IgD-negative memory B cell (primary cell): ENCODE data around the gene ARSI. TPM values are rescaled to one million over a fixed set of nuclear protein-coding genes. Genes with fewer than 3 reads are reported as not detected.

Source experiments
- H3K27ac Mint-ChIP-seq, 3 donors: one replicate each; pipeline ENCODE4 v1.8.0; 2020 to 2022; ENCODE audit warnings: mild to moderate bottlenecking in 3 of 3, mixed read lengths in 3 of 3, moderate library complexity in 1 of 3
- H3K27me3 Mint-ChIP-seq: one replicate; pipeline ENCODE4 v1.8.0; 2021; ENCODE audit warnings: mixed read lengths
- H3K36me3 Mint-ChIP-seq: one replicate; pipeline ENCODE4 v1.8.0; 2020; ENCODE audit warnings: mild to moderate bottlenecking, mixed read lengths
- H3K4me1 Mint-ChIP-seq, 3 donors: one replicate each; pipeline ENCODE4 v1.8.0; 2020 to 2022; ENCODE audit warnings: mixed read lengths in 3 of 3, mild to moderate bottlenecking in 1 of 3
- H3K4me3 Mint-ChIP-seq, 4 donors: one replicate each; pipeline ENCODE4 v1.8.0; 2020 to 2022; ENCODE audit warnings: mild to moderate bottlenecking in 4 of 4, mixed read lengths in 4 of 4, moderate library complexity in 3 of 4
- H3K9me3 Mint-ChIP-seq, 3 donors: one replicate each; pipeline ENCODE4 v1.8.0; 2020 to 2021; ENCODE audit warnings: mixed read lengths in 3 of 3, mild to moderate bottlenecking in 1 of 3
- polyA plus RNA-seq: library from polyadenylated mRNA; unstranded; fragments of 300-500 nt; fragmentation: Illumina TruSeq; gene quantifications from one replicate; pipeline ENCODE4 v1.2.3, GENCODE V29; 2021

Gene ARSI
- polyA plus RNA-seq, 1 donor from 2014 or later: not detected

DNA sequence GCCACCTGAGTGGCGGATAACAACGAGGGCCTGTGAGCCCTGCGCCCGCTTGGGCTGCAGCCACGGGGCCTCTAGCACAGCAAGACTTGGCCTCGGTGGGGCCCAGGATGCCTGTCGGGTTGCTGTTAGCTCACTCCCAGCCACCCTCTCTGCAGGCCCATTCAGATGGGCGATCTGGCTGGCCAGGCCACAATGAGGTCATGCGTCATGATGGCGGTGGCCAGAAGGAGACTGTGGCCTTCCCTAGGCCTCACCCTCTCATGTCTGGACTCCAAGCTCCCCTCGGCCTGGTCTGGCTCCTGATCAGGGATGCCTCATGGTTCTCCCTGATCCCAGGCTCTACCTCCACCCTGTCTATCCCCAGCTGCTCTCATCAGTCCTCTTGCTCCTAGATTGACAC is 35.8 kb upstream of the ARSI start:
- Mint-ChIP-seq H3K9me3 (no peaks in the 10 kb centered on the region), H3K4me1 (peaks cover 0 to 6% (median 6%) of the 10 kb centered on the region in 3 donors), H3K27me3 (peaks cover 1% of the 10 kb centered on the region), H3K27ac (no peak overlapping the region), H3K36me3 (no peaks in the 10 kb centered on the region), H3K4me3 (no peak overlapping the region)

- no peaks in the 10 kb centered on the region for H3K36me3 Mint-ChIP-seq
- peaks cover 0 to 2% (median 0%) of the 10 kb centered on the region in 3 donors for H3K4me1 Mint-ChIP-seq
- no peak overlapping the region for H3K27ac Mint-ChIP-seq
- H3K9me3 Mint-ChIP-seq: no peaks in the 10 kb centered on the region
- no peak overlapping the region for H3K4me3 Mint-ChIP-seq
- peaks cover 1% of the 10 kb centered on the region for H3K27me3 Mint-ChIP-seq
Observed at GRCh38 chr5:150335778-150336177, 33.1 kb upstream of the ARSI start.

DNA sequence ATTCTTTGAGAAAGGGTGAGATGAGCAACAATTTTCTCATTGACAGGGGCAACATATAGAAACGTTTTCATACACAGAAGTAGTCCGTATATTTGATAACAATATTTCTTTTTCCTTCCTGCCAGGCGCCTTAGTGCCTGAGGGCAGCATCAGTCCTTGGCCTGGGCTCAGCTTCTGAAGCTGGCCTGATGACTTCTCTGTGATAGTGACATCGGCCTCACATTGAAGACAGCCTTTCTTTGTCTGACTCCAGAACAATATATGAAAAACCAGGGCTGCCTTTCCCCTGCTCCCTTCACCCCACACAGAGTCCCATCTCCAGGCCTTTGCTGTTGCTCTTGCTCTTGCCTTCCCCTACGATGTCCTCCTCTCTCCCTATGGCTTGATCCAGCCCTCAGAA is 30.7 kb upstream of the ARSI start:
- Mint-ChIP-seq H3K9me3 (no peaks in the 10 kb centered on the region), H3K27ac (no peak overlapping the region), H3K36me3 (no peaks in the 10 kb centered on the region), H3K27me3 (peaks cover 3% of the 10 kb centered on the region), H3K4me1 (no peaks in the 10 kb centered on the region), H3K4me3 (no peak overlapping the region)

- peaks cover 6% of the 10 kb centered on the region for H3K27me3 Mint-ChIP-seq
- no peaks in the 10 kb centered on the region for H3K4me1 Mint-ChIP-seq
- no peak overlapping the region for H3K27ac Mint-ChIP-seq
- no peaks in the 10 kb centered on the region for H3K9me3 Mint-ChIP-seq
- no peaks in the 10 kb centered on the region for H3K36me3 Mint-ChIP-seq
- H3K4me3 Mint-ChIP-seq: no peak overlapping the region
Observed at GRCh38 chr5:150329881-150330876, 27.5 kb upstream of the ARSI start.

GRCh38 chr5:150329038-150329437 is 26.3 kb upstream of the ARSI start:
- Mint-ChIP-seq H3K27ac (no peak overlapping the region), H3K36me3 (no peaks in the 10 kb centered on the region), H3K27me3 (peaks cover 6% of the 10 kb centered on the region), H3K9me3 (no peaks in the 10 kb centered on the region), H3K4me1 (no peaks in the 10 kb centered on the region), H3K4me3 (no peak overlapping the region)

GRCh38 chr5:150328515-150328914 is 25.8 kb upstream of the ARSI start:
- Mint-ChIP-seq H3K27ac (no peak overlapping the region), H3K27me3 (peaks cover 6% of the 10 kb centered on the region), H3K9me3 (no peaks in the 10 kb centered on the region), H3K36me3 (no peaks in the 10 kb centered on the region), H3K4me3 (no peak overlapping the region), H3K4me1 (no peaks in the 10 kb centered on the region)

DNA sequence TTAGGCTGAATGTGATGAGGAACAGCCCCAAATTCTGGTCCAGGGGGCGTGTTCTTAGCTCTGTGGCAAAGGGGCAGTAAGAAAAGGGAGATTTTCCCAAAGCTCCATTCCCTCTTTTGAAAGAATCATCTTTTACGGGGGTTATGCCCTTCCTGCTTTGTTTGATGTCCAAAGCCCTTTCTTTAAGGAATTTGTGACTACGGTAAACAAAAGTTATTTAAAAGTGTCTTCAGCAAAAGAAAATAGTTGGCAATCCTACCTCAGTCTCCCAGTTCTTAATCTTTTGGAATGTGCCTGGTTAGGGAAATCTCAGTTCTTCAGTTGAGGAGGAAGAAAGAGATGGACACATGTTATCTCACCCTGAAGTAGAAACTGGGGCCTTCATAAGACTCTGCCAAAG is 24.4 kb upstream of the ARSI start:
- Mint-ChIP-seq H3K36me3 (no peaks in the 10 kb centered on the region), H3K9me3 (no peaks in the 10 kb centered on the region), H3K4me1 (no peaks in the 10 kb centered on the region), H3K27ac (no peak overlapping the region), H3K27me3 (peaks cover 6% of the 10 kb centered on the region), H3K4me3 (no peak overlapping the region)

DNA sequence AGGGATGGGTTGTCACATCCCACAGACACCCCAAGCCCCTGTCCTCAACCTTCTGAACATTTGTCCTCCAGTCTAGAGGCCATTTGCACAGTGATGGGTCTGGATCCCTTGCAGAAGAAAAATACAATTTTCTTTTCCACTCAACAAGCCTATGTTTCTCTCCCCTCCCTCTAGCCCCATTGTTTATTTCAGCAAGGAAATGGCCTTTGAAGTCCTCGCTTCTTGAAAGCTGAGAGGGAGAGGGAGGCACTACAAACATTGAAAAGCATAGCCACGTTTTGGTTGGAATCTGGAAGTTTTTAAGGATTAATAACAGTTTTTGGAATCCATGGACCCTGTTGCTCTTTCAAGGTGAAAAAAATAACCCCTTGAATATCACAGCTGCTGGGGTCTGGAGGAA is 24.0 kb upstream of the ARSI start:
- Mint-ChIP-seq H3K9me3 (peaks cover 0 to under 1% (median 0%) of the 10 kb centered on the region in 3 donors), H3K27me3 (peaks cover 6% of the 10 kb centered on the region), H3K27ac (no peak overlapping the region), H3K36me3 (no peaks in the 10 kb centered on the region), H3K4me3 (no peak overlapping the region), H3K4me1 (no peaks in the 10 kb centered on the region)

DNA sequence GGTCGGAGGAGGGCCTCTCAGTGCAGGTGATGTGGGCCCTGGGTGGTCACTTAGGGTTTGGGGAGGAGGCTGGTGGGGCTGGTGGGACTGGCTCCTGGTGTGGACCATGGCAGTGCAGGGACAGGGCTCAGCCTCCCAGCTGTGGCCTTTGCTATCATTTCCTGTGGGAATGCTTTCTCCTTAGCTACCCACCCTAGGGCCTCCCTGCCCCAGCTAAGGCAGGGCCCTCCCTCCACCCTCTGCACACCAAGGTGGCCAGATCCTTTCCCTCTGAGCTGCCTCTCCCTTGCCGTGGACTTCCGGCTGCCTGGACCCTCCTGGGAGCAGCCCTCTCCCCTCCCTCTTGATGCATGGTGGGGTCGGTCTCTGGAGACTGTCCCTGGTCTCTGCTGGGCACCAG is 22.7 kb upstream of the ARSI start:
- Mint-ChIP-seq H3K27me3 (peaks cover 6% of the 10 kb centered on the region), H3K9me3 (peaks cover 0 to 4% (median 1%) of the 10 kb centered on the region in 3 donors), H3K4me3 (no peak overlapping the region), H3K36me3 (no peaks in the 10 kb centered on the region), H3K4me1 (no peaks in the 10 kb centered on the region), H3K27ac (no peak overlapping the region)

DNA sequence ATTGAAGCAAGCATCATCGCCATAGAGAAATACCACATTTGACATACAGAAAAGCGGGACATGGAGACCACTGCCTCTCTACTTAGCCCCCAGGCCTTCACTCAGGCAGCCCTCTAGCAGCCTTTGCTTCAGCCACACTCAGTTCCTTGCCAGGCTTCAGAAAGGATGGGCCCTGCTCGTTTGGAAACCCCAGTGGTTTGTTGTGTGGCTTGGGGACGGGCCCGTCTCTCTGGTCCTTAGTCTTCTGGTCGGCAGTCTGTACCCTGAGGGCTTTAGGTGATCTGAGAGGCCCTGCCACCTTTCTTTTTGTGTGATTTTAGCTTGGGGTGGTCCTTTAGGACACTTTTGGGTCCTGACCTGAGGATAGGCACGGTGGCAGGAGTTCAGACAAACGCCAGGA is 21.1 kb upstream of the ARSI start:
- H3K27me3 Mint-ChIP-seq: peaks cover 4% of the 10 kb centered on the region
- H3K4me3 Mint-ChIP-seq: no peak overlapping the region
- no peaks in the 10 kb centered on the region for H3K36me3 Mint-ChIP-seq
- peaks cover 0 to 4% (median 1%) of the 10 kb centered on the region in 3 donors for H3K9me3 Mint-ChIP-seq
- no peak overlapping the region for H3K27ac Mint-ChIP-seq
- no peaks in the 10 kb centered on the region for H3K4me1 Mint-ChIP-seq

GRCh38 chr5:150323092-150323491 is 20.4 kb upstream of the ARSI start:
- Mint-ChIP-seq H3K36me3 (peaks cover 4% of the 10 kb centered on the region), H3K4me1 (no peaks in the 10 kb centered on the region), H3K4me3 (no peak overlapping the region), H3K27ac (no peak overlapping the region), H3K9me3 (peaks cover 0 to 4% (median 1%) of the 10 kb centered on the region in 3 donors), H3K27me3 (peaks cover 3% of the 10 kb centered on the region)

DNA sequence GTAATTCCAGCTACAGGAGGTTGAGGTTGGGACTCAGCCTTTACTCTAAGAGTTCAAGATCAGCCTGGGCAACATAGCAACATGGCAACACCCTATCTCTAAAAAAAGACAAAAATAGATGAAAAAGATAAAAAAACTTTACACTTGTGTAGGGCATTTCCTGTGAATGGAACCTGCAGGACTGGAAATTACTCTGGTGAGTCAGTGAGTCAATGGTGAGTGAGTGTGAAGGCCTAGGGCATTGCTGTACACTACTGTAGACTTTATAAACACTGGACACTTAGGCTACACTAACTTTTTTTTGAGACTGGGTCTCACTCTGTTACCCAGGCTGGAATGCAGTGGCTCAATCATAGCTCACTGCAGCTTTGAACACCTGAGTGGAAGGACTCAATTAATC is 19.5 kb upstream of the ARSI start:
- Mint-ChIP-seq H3K27me3 (peaks cover 3% of the 10 kb centered on the region), H3K27ac (no peak overlapping the region), H3K9me3 (peaks cover 0 to 4% (median 1%) of the 10 kb centered on the region in 3 donors), H3K4me1 (no peaks in the 10 kb centered on the region), H3K36me3 (peaks cover 4% of the 10 kb centered on the region), H3K4me3 (no peak overlapping the region)

- peaks cover 4% of the 10 kb centered on the region for H3K36me3 Mint-ChIP-seq
- peaks cover 3% of the 10 kb centered on the region for H3K27me3 Mint-ChIP-seq
- no peak overlapping the region for H3K27ac Mint-ChIP-seq
- H3K4me1 Mint-ChIP-seq: no peaks in the 10 kb centered on the region
- no peak overlapping the region for H3K4me3 Mint-ChIP-seq
- H3K9me3 Mint-ChIP-seq: peaks cover 0 to 4% (median 1%) of the 10 kb centered on the region in 3 donors
Observed at GRCh38 chr5:150321784-150322183, 19.1 kb upstream of the ARSI start.

DNA sequence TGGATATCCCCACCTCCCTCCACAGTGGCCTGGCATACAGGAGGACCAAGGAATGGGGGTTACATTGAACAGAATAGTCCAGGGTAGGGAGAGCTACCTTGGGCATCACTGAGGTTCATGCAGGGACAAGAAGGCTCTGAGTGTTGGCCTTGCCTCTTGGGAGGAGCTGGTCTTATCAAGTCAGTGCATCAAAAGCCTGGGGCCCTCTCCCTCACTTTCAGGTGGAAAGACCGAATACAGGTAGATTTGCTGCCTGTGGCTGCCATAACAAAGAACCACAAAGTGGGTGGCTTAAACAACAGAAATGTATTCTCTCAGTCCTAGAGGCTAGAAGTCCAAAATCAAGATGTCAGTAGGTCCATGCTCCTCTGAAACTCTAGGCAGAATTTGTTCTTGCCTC is 18.5 kb upstream of the ARSI start:
- Mint-ChIP-seq H3K36me3 (peaks cover 4% of the 10 kb centered on the region), H3K9me3 (peaks cover 0 to 4% (median 1%) of the 10 kb centered on the region in 3 donors), H3K27me3 (peaks cover 3% of the 10 kb centered on the region), H3K4me3 (no peak overlapping the region), H3K27ac (no peak overlapping the region), H3K4me1 (no peaks in the 10 kb centered on the region)

DNA sequence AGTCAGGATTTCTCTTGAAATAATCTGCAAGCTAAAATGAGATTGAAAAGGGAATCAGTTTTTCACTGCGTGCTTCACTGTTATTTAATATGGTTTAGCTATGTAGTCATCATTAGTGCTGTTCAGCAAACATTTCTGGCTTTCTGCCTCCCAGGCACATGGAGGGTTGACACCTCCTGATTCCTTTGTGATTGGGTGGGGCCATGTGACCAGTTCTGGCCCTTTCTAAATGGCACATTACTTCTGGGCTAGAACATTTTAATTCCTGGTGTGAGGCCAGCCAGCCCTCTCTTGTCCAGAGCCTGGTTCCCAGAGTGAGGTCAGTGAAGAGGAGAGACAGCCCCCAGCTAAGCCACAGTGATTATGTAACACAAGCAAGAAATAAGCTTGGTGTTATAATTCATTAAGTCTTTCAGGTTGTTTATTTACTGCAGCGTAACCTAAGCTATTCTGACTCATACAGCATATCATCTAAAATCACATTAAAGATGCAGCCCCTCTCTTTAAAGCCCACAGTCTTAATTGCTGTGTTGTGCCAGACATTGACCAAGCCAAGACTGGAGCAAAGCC is 17.4 kb upstream of the ARSI start:
- H3K4me1 Mint-ChIP-seq: no peaks in the 10 kb centered on the region
- H3K4me3 Mint-ChIP-seq: no peak overlapping the region
- H3K36me3 Mint-ChIP-seq: peaks cover 4% of the 10 kb centered on the region
- H3K9me3 Mint-ChIP-seq: peaks cover 0 to 7% (median 1%) of the 10 kb centered on the region in 3 donors
- no peaks in the 10 kb centered on the region for H3K27me3 Mint-ChIP-seq
- no peak overlapping the region for H3K27ac Mint-ChIP-seq

GRCh38 chr5:150319484-150319790 is 16.7 kb upstream of the ARSI start:
- no peaks in the 10 kb centered on the region for H3K4me1 Mint-ChIP-seq
- H3K4me3 Mint-ChIP-seq: no peak overlapping the region
- H3K36me3 Mint-ChIP-seq: peaks cover 4% of the 10 kb centered on the region
- H3K9me3 Mint-ChIP-seq: peaks cover 0 to 9% (median 1%) of the 10 kb centered on the region in 3 donors
- no peak overlapping the region for H3K27ac Mint-ChIP-seq
- no peaks in the 10 kb centered on the region for H3K27me3 Mint-ChIP-seq
